Panc1 (cell line): ENCODE data around the gene METRN.

Experiments
- POLR2AphosphoS5 ChIP-seq: IDR thresholded peaks from 2 replicates; pipeline ENCODE4 v1.6.1; 2012; ENCODE audit warnings: mild to moderate bottlenecking, low read depth, low read length, moderate library complexity
- TF ChIP-seq, protein P1 (sequence below): fragments of 450-650 bp; IDR thresholded peaks from 2 replicates; pipeline ENCODE4 v1.5.1; 2017; ENCODE audit warnings: mild to moderate bottlenecking

DNA sequence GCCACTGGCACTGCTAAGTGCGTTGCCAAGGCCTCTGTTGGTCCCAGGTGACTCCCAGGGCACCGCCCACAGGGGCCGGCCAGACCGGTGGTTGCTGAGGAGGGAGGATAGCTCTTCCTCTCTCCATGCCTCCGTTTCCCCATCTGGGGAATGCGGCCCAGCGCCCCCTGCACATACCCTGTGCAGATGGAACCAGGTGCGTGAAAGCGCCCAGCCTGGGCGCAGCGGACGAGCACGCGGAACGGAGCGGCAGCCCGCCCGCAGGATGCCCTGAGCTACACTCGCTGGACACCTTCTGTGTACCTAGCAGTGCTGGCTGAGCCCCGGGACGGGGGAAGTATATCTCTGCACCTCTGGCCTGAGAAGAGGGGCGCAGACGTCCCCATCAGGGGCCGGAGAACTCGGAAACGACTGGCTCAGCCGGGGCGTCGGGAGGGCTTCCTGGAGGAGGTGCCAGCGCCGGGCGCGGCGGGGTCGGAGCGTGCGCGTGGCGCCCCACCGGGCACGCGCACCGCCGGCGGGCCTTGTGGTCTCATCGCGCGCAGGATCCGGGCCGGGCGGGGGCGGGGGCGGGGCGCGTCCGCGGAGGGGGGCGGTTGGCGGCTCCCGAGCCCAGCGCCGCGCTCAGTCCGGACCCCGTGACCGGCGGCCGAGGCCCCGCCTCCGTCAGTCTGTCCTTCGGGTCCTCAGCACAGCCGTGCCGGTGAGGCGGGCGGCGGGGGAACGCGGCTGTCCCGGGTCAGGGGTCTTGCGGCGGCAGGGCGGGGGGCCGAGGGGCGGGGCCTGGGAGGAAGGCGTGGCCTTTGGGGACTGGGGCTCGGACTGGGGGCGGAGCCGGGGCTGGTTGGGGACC, 11.7 kb downstream of the METRN start, which contains the start of the genes CCDC78 and HAGHL:
- TF ChIP-seq, protein P1, sequence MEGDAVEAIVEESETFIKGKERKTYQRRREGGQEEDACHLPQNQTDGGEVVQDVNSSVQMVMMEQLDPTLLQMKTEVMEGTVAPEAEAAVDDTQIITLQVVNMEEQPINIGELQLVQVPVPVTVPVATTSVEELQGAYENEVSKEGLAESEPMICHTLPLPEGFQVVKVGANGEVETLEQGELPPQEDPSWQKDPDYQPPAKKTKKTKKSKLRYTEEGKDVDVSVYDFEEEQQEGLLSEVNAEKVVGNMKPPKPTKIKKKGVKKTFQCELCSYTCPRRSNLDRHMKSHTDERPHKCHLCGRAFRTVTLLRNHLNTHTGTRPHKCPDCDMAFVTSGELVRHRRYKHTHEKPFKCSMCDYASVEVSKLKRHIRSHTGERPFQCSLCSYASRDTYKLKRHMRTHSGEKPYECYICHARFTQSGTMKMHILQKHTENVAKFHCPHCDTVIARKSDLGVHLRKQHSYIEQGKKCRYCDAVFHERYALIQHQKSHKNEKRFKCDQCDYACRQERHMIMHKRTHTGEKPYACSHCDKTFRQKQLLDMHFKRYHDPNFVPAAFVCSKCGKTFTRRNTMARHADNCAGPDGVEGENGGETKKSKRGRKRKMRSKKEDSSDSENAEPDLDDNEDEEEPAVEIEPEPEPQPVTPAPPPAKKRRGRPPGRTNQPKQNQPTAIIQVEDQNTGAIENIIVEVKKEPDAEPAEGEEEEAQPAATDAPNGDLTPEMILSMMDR, result no peak
- TF ChIP-seq POLR2AphosphoS5, result peak; percentile 53
